Nucleus accumbens (tissue), 56 donors: Measurements from ENCODE around the gene RGL1.
A peak's percentile ranks its signal among the peaks of the same experiment; 100 is the strongest.
"Not testable (repeated sequence)": the region's sequence is repeated elsewhere in the genome, so short reads cannot be mapped to it uniquely, and the experiment has no call there.

ENCODE experiments used
- DNase-seq, 56 donors: peaks; one replicate each; lab custom pipeline; 2025; lab: John Stamatoyannopoulos, UW

RGL1 gene

GRCh38 chr1:183804916-183805841 is at the start of gene RGL1:
TSS of gene RGL1 (plus strand) at chr1:183805120. CDS start at chr1:183805298, 178 bp downstream.
- DNase-seq: peak in 53 of 56 donors; percentile 28 to 84 (median 68)

- DNase-seq: no peak
Measured at GRCh38 chr1:183756326-183756725, 48.6 kb upstream of the RGL1 start.

GRCh38 chr1:183757061-183757460 is 47.9 kb upstream of the RGL1 start:
- no peak for DNase-seq

- no peak for DNase-seq
Measured at GRCh38 chr1:183758913-183759312, 46.0 kb upstream of the RGL1 start.

- DNase-seq: no peak
Measured at GRCh38 chr1:183760661-183761060, 44.3 kb upstream of the RGL1 start.

GRCh38 chr1:183761871-183762270 is 43.0 kb upstream of the RGL1 start:
- DNase-seq: no peak

- not testable (repeated sequence) for DNase-seq
Measured at GRCh38 chr1:183762856-183763255, 42.1 kb upstream of the RGL1 start.

- DNase-seq: no peak
Measured at GRCh38 chr1:183764981-183765380, 39.9 kb upstream of the RGL1 start.

- DNase-seq: no peak
Measured at GRCh38 chr1:183769956-183770815, 34.7 kb upstream of the RGL1 start.

GRCh38 chr1:183770816-183771128 is 34.1 kb upstream of the RGL1 start:
- no peak for DNase-seq

- no peak for DNase-seq
Measured at GRCh38 chr1:183773482-183774274, 31.2 kb upstream of the RGL1 start.

GRCh38 chr1:183774938-183775337 is 30.0 kb upstream of the RGL1 start:
- no peak for DNase-seq

GRCh38 chr1:183776731-183777130 is 28.2 kb upstream of the RGL1 start:
- DNase-seq: no peak

GRCh38 chr1:183777328-183777727 is 27.6 kb upstream of the RGL1 start:
- DNase-seq: no peak

- DNase-seq: no peak
Measured at GRCh38 chr1:183778045-183778444, 26.9 kb upstream of the RGL1 start.

- peak in 1 of 56 donors; percentile 1 for DNase-seq
Measured at GRCh38 chr1:183778568-183779433, 26.1 kb upstream of the RGL1 start.

- no peak for DNase-seq
Measured at GRCh38 chr1:183780159-183780558, 24.8 kb upstream of the RGL1 start.

- DNase-seq: no peak
Measured at GRCh38 chr1:183780757-183781156, 24.2 kb upstream of the RGL1 start.

GRCh38 chr1:183783342-183783741 is 21.6 kb upstream of the RGL1 start:
- DNase-seq: no peak
